Skeletal muscle satellite cell (primary cell): ENCODE results near the gene ATP1B3. TPM values are rescaled to one million over a fixed set of nuclear protein-coding genes. Genes with fewer than 3 reads are reported as not detected.

Source experiments
- small RNA-seq: library from RNA; depleted of rRNA; stranded (forward); fragments of <200 nt; gene quantifications from one replicate; pipeline ENCODE3, GENCODE V24; 2012

ATP1B3 gene

Small RNAs within 50 kb of the gene (small RNA-seq; reads per million reads assigned to genes)
- gene HMGN2P25, result not detected
- gene RNU6-509P, result not detected
